Adrenal gland (tissue), 5 donors: ENCODE measurements around the gene KMT2E.

ENCODE experiments used
- CTCF ChIP-seq, 6 experiments: fragments of 450-650 bp in 4 of 6; fragments of 200-600 bp in 2 of 6; sonication (generic) in 1 of 6; IDR thresholded peaks; 1 replicate in 5 of 6; 2 replicates in 1 of 6; pipeline versions ENCODE4 v1.5.1 to v1.8.0; 2016 to 2021; ENCODE audit warnings: antibody characterized with exemption in 6 of 6, mild to moderate bottlenecking in 2 of 6, moderate library complexity in 1 of 6
- POLR2A ChIP-seq, 2 donors: fragments of 450-650 bp; IDR thresholded peaks; one replicate each; pipeline ENCODE4 v1.6.1; 2017; ENCODE audit warnings: antibody characterized with exemption in 2 of 2, mild to moderate bottlenecking in 2 of 2, moderate library complexity in 1 of 2
- donor health status: DM: no; HTN: no; CAD: no.

- TF ChIP-seq CTCF (IDR thresholded peaks at IDR 0.05) (no peak), POLR2A (IDR thresholded peaks at IDR 0.05) (no peak)
Observed at GRCh38 chr7:105020926-105021325, 6.9 kb downstream of the KMT2E start.
